Renal cortical epithelial cell (primary cell): ENCODE results near the gene PRLHR. TPM values are rescaled to one million over a fixed set of nuclear protein-coding genes. Genes with fewer than 3 reads are reported as not detected.
"Not testable (repeated sequence)": the region's sequence is repeated elsewhere in the genome, so short reads cannot be mapped to it uniquely, and the experiment has no call there.

ENCODE experiments used
- DNase-seq: peaks from one replicate; pipeline ENCODE4 v3.0.0-alpha.2; 2011; ENCODE audit warnings: low read depth
- total RNA-seq: library from RNA; depleted of rRNA; stranded (reverse); fragments of >200 nt; gene quantifications from 2 replicates; pipeline ENCODE4 v1.2.3, GENCODE V29; 2014

Gene PRLHR
- total RNA-seq: not detected in 2 replicates

GRCh38 chr10:118595598-118596425 lies at the start of gene PRLHR:
PRLHR (minus strand) TSS chr10:118595648; CDS start chr10:118595244, 404 bp downstream.
- DNase-seq: no peak

GRCh38 chr10:118642228-118642627 lies 46.8 kb upstream of the PRLHR start:
- DNase-seq: no peak

GRCh38 chr10:118638680-118639079 lies 43.2 kb upstream of the PRLHR start:
- no peak for DNase-seq

GRCh38 chr10:118635674-118636402 lies 40.4 kb upstream of the PRLHR start:
- DNase-seq: no peak

- DNase-seq: no peak
These were observed 38.3 kb upstream of the PRLHR start for GRCh38 chr10:118633786-118634185.

GRCh38 chr10:118629211-118629610 lies 33.8 kb upstream of the PRLHR start:
- DNase-seq: no peak

GRCh38 chr10:118628397-118628796 lies 32.9 kb upstream of the PRLHR start:
- no peak for DNase-seq

GRCh38 chr10:118626953-118627352 lies 31.5 kb upstream of the PRLHR start:
- DNase-seq: no peak

- DNase-seq: no peak
These were observed 30.1 kb upstream of the PRLHR start for GRCh38 chr10:118625504-118625903.

GRCh38 chr10:118624747-118625146 lies 29.3 kb upstream of the PRLHR start:
- DNase-seq: no peak

GRCh38 chr10:118621304-118621942 lies 26.0 kb upstream of the PRLHR start:
- peak; percentile 56 for DNase-seq

GRCh38 chr10:118613863-118614262 lies 18.4 kb upstream of the PRLHR start:
- not testable (repeated sequence) for DNase-seq

GRCh38 chr10:118610577-118610976 lies 15.1 kb upstream of the PRLHR start:
- no peak for DNase-seq

- no peak for DNase-seq
These were observed 12.4 kb upstream of the PRLHR start for GRCh38 chr10:118607768-118608354.

GRCh38 chr10:118605694-118606093 lies 10.2 kb upstream of the PRLHR start:
- no peak for DNase-seq

GRCh38 chr10:118596426-118597124 lies 1.1 kb upstream of the PRLHR start:
- no peak for DNase-seq

GRCh38 chr10:118595064-118595420 lies 406 bp downstream of the PRLHR start:
- no peak for DNase-seq

- peak; percentile 5 for DNase-seq
These were observed 920 bp downstream of the PRLHR start for GRCh38 chr10:118594392-118595063.

GRCh38 chr10:118592675-118593330 lies 2.6 kb downstream of the PRLHR start:
- DNase-seq: no peak

GRCh38 chr10:118590334-118590733 lies 5.1 kb downstream of the PRLHR start:
- DNase-seq: peak; percentile 13
